Effector memory CD4-positive, alpha-beta T cell (primary cell): ENCODE measurements around the gene ST6GALNAC2.

ENCODE experiments used
- DNase-seq, 3 donors: peaks; one replicate each; pipeline ENCODE4 v3.0.0-alpha.2; 2020
- H3K27ac ChIP-seq: 2 replicates; pipeline ENCODE4 v1.7.0; 2013; ENCODE audit warnings: mild to moderate bottlenecking, low read length, moderate library complexity; ENCODE audit not compliant: insufficient read depth, poor library complexity, severe bottlenecking
- H3K27me3 ChIP-seq: replicated peaks from 2 replicates; pipeline ENCODE4 v1.7.0; 2013; ENCODE audit warnings: mild to moderate bottlenecking, low read length; ENCODE audit not compliant: insufficient read depth, control insufficient read depth, poor library complexity, severe bottlenecking
- H3K36me3 ChIP-seq: 2 replicates; pipeline ENCODE4 v1.7.0; 2013; ENCODE audit warnings: mild to moderate bottlenecking, low read length, moderate library complexity; ENCODE audit not compliant: control insufficient read depth, insufficient read depth
- H3K4me1 ChIP-seq: 2 replicates; pipeline ENCODE4 v1.7.0; 2013; ENCODE audit warnings: low read length, mild to moderate bottlenecking; ENCODE audit not compliant: control insufficient read depth, insufficient read depth, poor library complexity, severe bottlenecking
- H3K4me3 ChIP-seq: 2 replicates; pipeline ENCODE4 v1.7.0; 2013; ENCODE audit warnings: low read length, low read depth, mild to moderate bottlenecking; ENCODE audit not compliant: insufficient read depth, poor library complexity, severe bottlenecking
- H3K9me3 ChIP-seq: 2 replicates; pipeline ENCODE4 v1.7.0; 2013; ENCODE audit warnings: mild to moderate bottlenecking, low read length, moderate library complexity; ENCODE audit not compliant: control insufficient read depth

The ST6GALNAC2 gene

DNA sequence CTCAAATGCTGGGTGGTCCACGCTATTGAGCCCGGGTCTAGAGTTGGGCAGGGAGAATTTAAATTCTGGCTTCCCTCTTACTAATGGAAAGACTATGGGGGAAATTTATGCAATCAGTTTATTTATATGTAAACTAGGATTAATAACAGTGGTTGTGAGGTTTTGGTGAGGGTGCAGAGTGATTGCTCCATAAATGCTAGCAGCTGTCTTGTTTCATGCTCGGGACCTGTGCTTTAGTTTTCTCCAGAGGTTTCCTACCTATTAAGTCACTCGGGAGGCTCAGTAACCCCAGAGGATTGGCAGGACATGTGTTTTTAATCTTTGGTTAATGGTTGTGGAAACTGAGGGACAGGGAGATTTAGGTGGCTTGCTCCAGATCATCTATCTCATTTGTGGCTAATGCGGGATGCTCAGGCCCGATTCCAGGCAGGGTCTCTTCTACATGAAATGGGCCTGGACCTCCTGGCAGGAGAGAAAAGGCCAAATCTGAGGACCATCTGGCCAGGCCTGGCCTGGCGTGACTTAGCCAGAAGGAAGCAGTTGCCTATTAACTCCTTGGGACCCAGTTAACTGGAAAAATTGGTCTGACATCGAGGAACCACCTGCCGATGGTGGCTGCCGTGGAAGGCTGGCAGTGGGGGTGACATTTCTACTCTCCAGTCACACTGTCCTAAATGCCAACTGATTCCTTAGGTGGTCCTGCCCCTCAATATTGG lies 43.8 kb downstream of the ST6GALNAC2 start:
- Histone ChIP-seq H3K36me3 (no peaks in the 10 kb centered on the region), H3K27me3 (peaks cover 17% of the 10 kb centered on the region), H3K4me1 (peaks cover 14% of the 10 kb centered on the region), H3K4me3 (no peak overlapping the region), H3K27ac (no peak overlapping the region), H3K9me3 (no peaks in the 10 kb centered on the region)
- DNase-seq: no peak

DNA sequence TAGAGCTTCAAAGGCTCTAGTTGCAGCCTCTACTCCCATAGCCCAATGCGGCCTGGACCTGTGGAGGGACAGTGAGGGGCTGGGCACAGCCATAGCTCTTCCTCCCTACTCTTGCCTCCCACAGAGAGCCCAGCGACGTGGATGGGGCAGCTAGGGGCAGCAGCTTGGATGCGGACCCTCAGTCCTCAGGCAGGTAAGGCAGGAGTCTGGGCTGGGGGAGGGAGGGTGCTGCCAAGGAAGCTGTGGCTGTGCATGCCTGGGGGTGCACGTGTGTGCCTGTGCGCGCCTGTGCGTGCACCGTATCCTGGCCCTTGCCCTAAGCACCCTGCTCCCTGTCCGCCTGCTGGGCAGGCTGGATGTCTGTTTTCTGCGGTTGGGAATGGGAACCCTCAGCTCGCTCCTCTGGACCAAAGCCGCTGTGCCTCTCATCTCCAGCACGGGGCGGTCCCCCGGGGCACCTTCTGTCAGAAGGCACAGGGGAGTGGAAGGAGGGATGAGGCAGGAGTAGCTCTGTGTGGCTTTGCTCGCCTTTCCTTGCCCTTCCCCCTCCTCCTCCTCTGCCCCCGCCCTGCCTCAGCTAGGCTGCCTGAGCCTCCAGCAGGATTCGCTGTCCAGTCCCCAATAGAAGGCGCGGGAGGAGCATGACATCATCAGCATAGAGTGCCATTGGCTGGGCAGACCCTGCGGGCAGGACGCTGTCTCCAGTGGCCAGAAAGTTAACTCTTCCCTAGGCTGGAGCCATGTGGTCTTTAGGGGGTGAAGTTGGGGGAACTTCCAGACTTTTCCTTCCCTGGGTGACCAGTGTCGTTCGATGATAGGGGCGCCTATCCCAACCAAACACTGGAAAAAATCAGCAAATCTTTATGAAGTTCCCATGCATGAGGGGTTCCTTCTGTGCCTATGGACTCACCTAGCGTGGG lies 45.0 kb downstream of the ST6GALNAC2 start:
- Histone ChIP-seq H3K27ac (no peak overlapping the region), H3K4me3 (no peak overlapping the region), H3K4me1 (peaks cover 14% of the 10 kb centered on the region), H3K27me3 (peaks cover 25% of the 10 kb centered on the region), H3K36me3 (no peaks in the 10 kb centered on the region), H3K9me3 (no peaks in the 10 kb centered on the region)
- no peak for DNase-seq

DNA sequence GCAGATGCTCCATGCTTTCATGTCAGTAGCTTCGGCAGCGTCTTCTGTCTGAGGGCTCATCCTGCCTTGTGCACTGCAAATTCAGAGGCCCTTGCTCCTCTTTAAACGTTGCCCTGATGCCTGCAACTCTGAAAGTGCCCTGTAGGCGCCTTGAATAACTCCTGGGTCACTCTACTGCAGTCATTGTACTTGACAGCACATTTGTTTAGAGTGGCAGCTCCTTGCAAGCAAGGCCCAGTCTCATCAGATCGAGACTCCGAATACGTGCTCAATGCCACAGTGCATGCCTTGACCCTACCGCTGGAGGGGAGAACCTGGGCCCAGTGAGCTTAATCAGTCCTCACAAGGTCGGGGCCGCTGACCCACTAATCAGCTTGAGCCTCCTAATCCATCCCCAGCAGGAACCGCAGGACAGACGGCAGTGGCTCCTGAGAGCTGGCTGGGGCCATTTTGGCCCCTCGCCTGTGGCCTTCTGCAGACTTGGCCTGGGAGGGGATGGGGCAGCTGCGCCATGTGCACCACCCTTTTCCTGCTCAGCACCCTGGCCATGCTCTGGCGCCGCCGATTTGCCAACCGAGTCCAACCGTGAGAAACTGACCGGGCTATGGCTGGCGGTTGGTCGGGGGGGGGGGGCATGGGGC lies 45.9 kb downstream of the ST6GALNAC2 start, which contains the start of gene PRCD:
Gene PRCD, plus strand, starts transcription at position 414 of the 641 bp plus-strand sequence. Its CDS starts 98 bp downstream, at position 512.
- DNase-seq: no peak
- Histone ChIP-seq H3K36me3 (no peaks in the 10 kb centered on the region), H3K4me1 (peaks cover 14% of the 10 kb centered on the region), H3K27ac (no peak within 1 kb of the TSS), H3K4me3 (no peak within 1 kb of the TSS), H3K27me3 (peaks cover 25% of the 10 kb centered on the region), H3K9me3 (no peaks in the 10 kb centered on the region)

DNA sequence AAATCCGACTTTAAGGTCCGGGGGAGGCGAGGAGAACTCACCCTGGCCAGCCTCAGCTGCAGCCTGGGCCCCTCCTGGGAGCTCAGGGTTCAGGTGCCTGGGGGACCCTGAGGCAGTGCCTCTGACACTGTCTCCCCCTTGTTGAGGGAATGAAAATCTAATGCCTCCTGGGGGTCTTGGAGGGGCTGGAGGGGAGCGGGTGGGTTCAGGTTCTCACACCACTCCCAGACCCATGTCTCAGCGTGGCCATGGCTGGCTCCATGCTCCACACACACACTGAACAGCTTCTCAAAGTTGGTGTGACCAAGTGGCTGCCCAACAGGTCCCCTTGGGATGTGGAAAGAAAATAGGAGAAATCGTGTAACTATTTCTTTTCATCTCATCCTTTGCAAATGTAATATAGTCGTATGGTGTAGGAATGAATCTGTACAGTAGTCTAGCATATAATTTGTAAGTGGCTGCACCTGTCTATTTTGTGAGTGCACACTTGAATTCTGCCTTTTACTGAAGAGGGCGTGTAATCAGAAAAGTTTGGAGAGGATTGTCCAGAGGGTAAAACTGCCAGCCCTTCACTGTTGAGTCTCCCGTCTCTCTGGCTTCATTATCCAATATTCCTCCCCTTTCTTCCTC lies 46.6 kb downstream of the ST6GALNAC2 start:
- peaks cover 14% of the 10 kb centered on the region for H3K4me1 ChIP-seq
- no peak overlapping the region for H3K4me3 ChIP-seq
- peaks cover 25% of the 10 kb centered on the region for H3K27me3 ChIP-seq
- no peaks in the 10 kb centered on the region for H3K36me3 ChIP-seq
- no peaks in the 10 kb centered on the region for H3K9me3 ChIP-seq
- DNase-seq: no peak
- H3K27ac ChIP-seq: no peak overlapping the region

DNA sequence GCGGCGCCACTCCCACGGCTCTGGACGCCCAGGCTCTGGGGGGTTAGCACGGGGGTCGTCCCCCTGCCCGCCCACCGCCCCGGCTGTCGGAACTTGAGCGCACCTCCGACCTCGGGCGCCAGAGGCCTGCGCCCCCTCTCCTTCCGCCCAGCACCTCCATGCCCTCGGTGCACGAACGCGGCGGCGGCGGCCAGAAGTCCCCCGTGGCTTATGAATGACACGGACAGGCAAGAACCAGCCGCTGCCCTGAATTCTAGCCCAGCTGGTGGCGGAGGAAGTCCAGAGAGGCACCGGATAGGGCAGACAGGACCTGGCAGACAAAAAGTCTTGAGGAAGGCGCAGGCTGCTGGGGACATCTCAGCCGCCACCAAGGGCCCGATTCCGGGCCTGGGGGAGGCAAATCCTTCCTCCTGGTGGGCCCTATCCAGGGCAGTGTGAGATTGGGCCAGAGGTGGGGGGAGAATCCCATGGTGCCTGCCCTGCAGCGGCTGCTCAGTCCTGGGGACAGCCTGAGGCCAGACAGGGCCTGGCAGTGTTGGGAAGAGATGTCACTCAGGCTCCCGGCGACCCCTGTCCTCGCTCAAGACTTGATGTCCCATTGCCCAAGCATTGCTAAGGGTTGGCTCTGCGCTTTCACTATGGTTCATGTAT lies 47.3 kb downstream of the ST6GALNAC2 start:
- H3K27me3 ChIP-seq: peaks cover 25% of the 10 kb centered on the region
- H3K27ac ChIP-seq: no peak overlapping the region
- no peak overlapping the region for H3K4me3 ChIP-seq
- H3K36me3 ChIP-seq: no peaks in the 10 kb centered on the region
- DNase-seq: no peak
- no peaks in the 10 kb centered on the region for H3K9me3 ChIP-seq
- peaks cover 14% of the 10 kb centered on the region for H3K4me1 ChIP-seq

DNA sequence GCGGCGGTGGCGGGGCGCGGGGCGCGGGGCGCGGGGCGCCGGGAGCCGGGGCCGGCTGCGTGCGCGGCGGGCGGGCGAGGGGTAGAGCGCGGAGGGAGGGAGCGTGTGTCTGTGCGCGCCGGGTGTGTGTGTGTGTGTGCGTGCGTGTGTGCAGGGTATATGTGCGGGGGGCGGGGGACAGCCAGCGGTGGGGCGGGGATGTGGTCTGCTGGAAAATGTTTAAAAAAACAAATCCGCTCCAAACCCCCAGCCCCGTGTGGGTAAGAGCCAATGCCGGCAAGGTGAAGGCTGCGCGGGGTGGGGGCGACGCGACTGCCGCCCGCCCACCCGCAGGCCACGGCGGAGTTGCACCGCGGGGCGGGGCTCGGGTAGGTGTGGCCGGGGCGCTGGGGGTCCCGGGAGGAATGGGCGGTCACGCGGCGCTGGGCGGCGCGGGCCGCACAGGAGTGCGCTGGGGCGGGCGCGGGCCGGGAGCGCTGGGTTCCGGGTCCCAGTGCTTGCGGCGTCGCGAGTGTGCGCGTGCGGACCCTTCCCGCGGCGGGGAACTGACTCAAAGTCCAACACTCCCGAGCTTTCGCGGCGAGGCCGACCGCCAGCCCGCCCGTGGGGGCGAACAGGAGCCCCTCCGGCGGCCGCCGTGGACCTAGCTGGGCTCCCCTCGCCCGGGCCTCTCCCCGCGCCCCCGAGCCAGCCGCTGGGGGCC lies 47.9 kb downstream of the ST6GALNAC2 start, which contains the start of gene CYGB:
Gene CYGB, minus strand, starts transcription at position 132 of the 703 bp plus-strand sequence. CDS start 167 bp downstream, outside the sequence.
- no peak for DNase-seq
- Histone ChIP-seq H3K36me3 (no peaks in the 10 kb centered on the region), H3K4me1 (peaks cover 14% of the 10 kb centered on the region), H3K4me3 (no peak within 1 kb of the TSS), H3K27me3 (peaks cover 25% of the 10 kb centered on the region), H3K9me3 (no peaks in the 10 kb centered on the region), H3K27ac (no peak within 1 kb of the TSS)

DNA sequence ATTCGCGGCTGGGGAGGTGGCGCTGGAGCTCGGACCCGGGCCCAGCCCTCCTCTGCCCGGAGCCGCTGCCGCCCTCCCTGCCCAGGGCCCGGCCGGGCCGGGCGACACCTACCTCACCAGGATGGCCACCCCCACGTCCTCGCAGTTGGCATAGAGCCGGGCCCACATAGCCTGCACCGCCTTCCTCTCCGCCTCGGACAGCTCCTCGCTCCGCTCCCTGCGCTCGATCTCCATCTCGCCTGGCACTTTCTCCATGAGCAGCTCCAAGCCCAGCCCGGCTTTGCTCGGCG lies 48.4 kb downstream of the ST6GALNAC2 start:
- Histone ChIP-seq H3K9me3 (no peaks in the 10 kb centered on the region), H3K4me3 (no peak overlapping the region), H3K4me1 (peaks cover 14% of the 10 kb centered on the region), H3K36me3 (no peaks in the 10 kb centered on the region), H3K27me3 (peaks cover 22% of the 10 kb centered on the region), H3K27ac (no peak overlapping the region)
- no peak for DNase-seq

DNA sequence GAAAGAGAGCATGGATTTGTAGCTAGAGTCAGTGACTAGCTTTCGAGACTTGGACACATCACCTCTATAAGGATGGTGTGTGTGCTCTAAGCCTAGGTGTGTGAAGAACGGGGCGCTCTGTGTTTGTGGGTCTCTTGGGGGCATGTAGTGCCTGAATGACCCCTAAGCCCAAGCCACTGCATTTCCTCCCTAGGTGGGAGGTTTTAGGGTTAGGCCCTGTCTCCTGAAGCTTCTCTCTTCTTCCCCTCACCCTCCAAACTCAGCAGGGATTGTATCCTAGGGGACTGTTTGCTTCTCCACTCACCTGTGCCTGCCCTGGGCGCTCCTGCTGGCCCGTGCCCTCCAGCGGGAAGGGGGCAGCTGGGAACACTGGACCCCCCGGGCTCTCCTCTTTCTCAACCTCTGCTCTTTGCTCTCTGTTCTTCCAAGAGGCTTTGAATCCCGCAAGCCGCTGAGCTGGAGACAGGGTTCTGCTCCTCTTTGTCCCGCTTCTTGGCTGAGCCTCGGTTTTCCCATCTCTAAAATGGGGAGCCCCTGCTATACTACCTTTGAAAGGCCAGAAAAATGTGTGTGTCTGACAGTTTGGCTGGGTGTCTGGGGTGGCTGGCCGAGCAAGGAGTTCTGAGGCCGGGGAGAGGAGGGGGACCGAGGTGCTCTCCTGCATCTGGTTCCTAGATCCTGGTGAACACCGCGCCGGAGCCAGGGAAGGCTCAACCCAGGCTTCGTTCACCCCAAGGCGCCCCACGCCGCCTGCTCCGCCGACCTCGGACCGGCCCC lies 49.0 kb downstream of the ST6GALNAC2 start:
- H3K4me3 ChIP-seq: no peak overlapping the region
- no peak overlapping the region for H3K27ac ChIP-seq
- no peak for DNase-seq
- H3K9me3 ChIP-seq: no peaks in the 10 kb centered on the region
- no peaks in the 10 kb centered on the region for H3K36me3 ChIP-seq
- peaks cover 22% of the 10 kb centered on the region for H3K27me3 ChIP-seq
- H3K4me1 ChIP-seq: peaks cover 14% of the 10 kb centered on the region
